WTC11 (cell line): Measurements from ENCODE around the gene EGF.

ENCODE experiments used
- ATF2 ChIP-seq: sonication (generic); formaldehyde crosslinking; IDR thresholded peaks from 2 replicates; pipeline ENCODE4 v1.8.1; 2022; ENCODE audit warnings: low read depth, missing genetic modification reagents, borderline replicate concordance
- CBFB ChIP-seq: sonication (generic); formaldehyde crosslinking; IDR thresholded peaks from 2 replicates; pipeline ENCODE4 v1.8.1; 2022; ENCODE audit warnings: mild to moderate bottlenecking, low read depth, missing genetic modification reagents
- CTCF ChIP-seq: fragments of 200-600 bp; IDR thresholded peaks from 2 replicates; pipeline ENCODE4 v1.8.0; 2022; ENCODE audit warnings: antibody characterized with exemption
- KAT7 ChIP-seq: sonication (generic); formaldehyde crosslinking; IDR thresholded peaks from 2 replicates; pipeline ENCODE4 v1.8.1; 2023; ENCODE audit warnings: missing genetic modification reagents, mild to moderate bottlenecking, borderline replicate concordance
- MLX ChIP-seq: sonication (generic); formaldehyde crosslinking; IDR thresholded peaks from 2 replicates; pipeline ENCODE4 v1.8.1; 2023; ENCODE audit warnings: mild to moderate bottlenecking, missing genetic modification reagents, moderate library complexity
- MYBL2 ChIP-seq: sonication (generic); formaldehyde crosslinking; IDR thresholded peaks from 2 replicates; pipeline ENCODE4 v1.8.1; 2023; ENCODE audit warnings: mild to moderate bottlenecking, moderate library complexity, missing genetic modification reagents
- SP1 ChIP-seq: sonication (generic); formaldehyde crosslinking; conservative IDR thresholded peaks from 2 replicates; pipeline ENCODE4 v1.8.1; 2022; ENCODE audit warnings: missing genetic modification reagents
- TEAD4 ChIP-seq: sonication (generic); formaldehyde crosslinking; IDR thresholded peaks from 2 replicates; pipeline ENCODE4 v1.8.0; 2022; ENCODE audit warnings: mild to moderate bottlenecking, missing genetic modification reagents
- ZNF121 ChIP-seq: sonication (generic); formaldehyde crosslinking; IDR thresholded peaks from 2 replicates; pipeline ENCODE4 v1.8.0; 2023; ENCODE audit warnings: missing genetic modification reagents
- ZNF138 ChIP-seq: sonication (generic); formaldehyde crosslinking; conservative IDR thresholded peaks from 2 replicates; pipeline ENCODE4 v1.8.1; 2022; ENCODE audit warnings: mild to moderate bottlenecking, moderate library complexity, missing genetic modification reagents
- ZNF423 ChIP-seq: fragments of 250-450 bp; sonication (Bioruptor Pico); IDR thresholded peaks from 2 replicates; pipeline ENCODE4 v2.1.2; 2022; ENCODE audit warnings: mild to moderate bottlenecking, moderate library complexity
- ZNF512 ChIP-seq: sonication (generic); formaldehyde crosslinking; IDR thresholded peaks from 2 replicates; pipeline ENCODE4 v1.8.1; 2022; ENCODE audit warnings: missing genetic modification reagents, borderline replicate concordance

- TF ChIP-seq MLX = no peak
- TF ChIP-seq CTCF = no peak
- TF ChIP-seq CBFB (CRISPR knock-in tag) = no peak
- no peak for TF ChIP-seq SP1 (CRISPR knock-in tag)
- TF ChIP-seq TEAD4 = no peak
- TF ChIP-seq ZNF512 (CRISPR knock-in tag) = no peak
- TF ChIP-seq ZNF423 (CRISPR knock-in tag) = no peak
- no peak for TF ChIP-seq ZNF138
- no peak for TF ChIP-seq KAT7 (CRISPR knock-in tag)
- no peak for TF ChIP-seq MYBL2
- TF ChIP-seq ZNF121 (CRISPR knock-in tag) = no peak
- no peak for TF ChIP-seq ATF2 (CRISPR knock-in tag)
Observed at GRCh38 chr4:110022457-110022856, 109.8 kb downstream of the EGF start.
